AG04450 (cell line): ENCODE results near the gene KRTAP10-6. TPM values are rescaled to one million over a fixed set of nuclear protein-coding genes. Genes with fewer than 3 reads are reported as not detected.

Experiments used
- CTCF ChIA-PET: fragments of 300-600, 350-600 bp; formaldehyde crosslinking; extraction: SDS; loops from one replicate; lab custom pipeline; 2022; ENCODE audit warnings: antibody characterized with exemption, inconsistent platforms; lab: Charles Lee
- POLR2A ChIA-PET: fragments of 350-600 bp; formaldehyde crosslinking; extraction: SDS; loops from one replicate; lab custom pipeline; 2021; ENCODE audit warnings: antibody characterized with exemption, inconsistent platforms; lab: Yijun Ruan, JAX
- DNase-seq: peaks from one replicate; pipeline ENCODE4 v3.0.0-alpha.2; 2011; ENCODE audit warnings: low read depth, low spot score
- H3K27ac ChIP-seq: one replicate; pipeline ENCODE4 v1.5.1; 2012; ENCODE audit warnings: low read depth, low read length, control low read depth
- H3K27me3 ChIP-seq: one replicate; pipeline ENCODE4 v1.6.0; 2012; ENCODE audit warnings: low read length; ENCODE audit not compliant: control insufficient read depth, insufficient read depth
- H3K4me3 ChIP-seq: 2 replicates; pipeline ENCODE4 v1.5.1; 2011; ENCODE audit warnings: mild to moderate bottlenecking, low read depth, low read length, control low read depth
- H3K9me3 ChIP-seq: 2 replicates; pipeline ENCODE4 v1.5.1; 2012; ENCODE audit warnings: low read length; ENCODE audit not compliant: control insufficient read depth, insufficient read depth
- CTCF ChIP-seq: IDR thresholded peaks from 2 replicates; pipeline ENCODE4 v1.5.1; 2011; ENCODE audit warnings: low read depth, low read length, control low read depth, inconsistent platforms
- polyA plus RNA-seq: library from polyadenylated mRNA; depleted of rRNA; stranded (reverse); fragments of >200 nt; gene quantifications from 2 replicates; pipeline ENCODE4 v1.2.3, GENCODE V29; 2011

KRTAP10-6 gene
- polyA plus RNA-seq, 1 experiment, result not detected

- no peak for DNase-seq
- H3K27ac ChIP-seq, result no peak overlapping the region
- H3K4me3 ChIP-seq, result no peak overlapping the region
- POLR2A ChIA-PET, result no interaction called here
- TF ChIP-seq CTCF, result no peak
- CTCF ChIA-PET, result no interaction called here
- H3K27me3 ChIP-seq, result no peaks in the 10 kb centered on the region
- H3K9me3 ChIP-seq, result peaks cover 51% of the 10 kb centered on the region
Observed at GRCh38 chr21:44616591-44616926, 24.3 kb upstream of the KRTAP10-6 start.

- DNase-seq, result no peak
- POLR2A ChIA-PET, result no interaction called here
- no peak for TF ChIP-seq CTCF
- CTCF ChIA-PET, result no interaction called here
- Histone ChIP-seq H3K27me3 (no peaks in the 10 kb centered on the region), H3K4me3 (no peak overlapping the region), H3K9me3 (peaks cover 54% of the 10 kb centered on the region), H3K27ac (no peak overlapping the region)
Observed at GRCh38 chr21:44615911-44616590, 23.7 kb upstream of the KRTAP10-6 start.

GRCh38 chr21:44615466-44615865, 23.2 kb upstream of the KRTAP10-6 start:
- TF ChIP-seq CTCF, result no peak
- no peak overlapping the region for H3K4me3 ChIP-seq
- no peak overlapping the region for H3K27ac ChIP-seq
- ChIA-PET POLR2A (no interaction called here), CTCF (no interaction called here)
- peaks cover 54% of the 10 kb centered on the region for H3K9me3 ChIP-seq
- no peaks in the 10 kb centered on the region for H3K27me3 ChIP-seq
- DNase-seq, result no peak

- TF ChIP-seq CTCF, result no peak
- Histone ChIP-seq H3K27me3 (no peaks in the 10 kb centered on the region), H3K4me3 (no peak overlapping the region), H3K9me3 (peaks cover 54% of the 10 kb centered on the region), H3K27ac (no peak overlapping the region)
- no peak for DNase-seq
- ChIA-PET POLR2A (no interaction called here), CTCF (no interaction called here)
Observed at GRCh38 chr21:44614961-44615391, 22.7 kb upstream of the KRTAP10-6 start.

- no peak for TF ChIP-seq CTCF
- ChIA-PET CTCF (no interaction called here), POLR2A (no interaction called here)
- H3K27me3 ChIP-seq, result no peaks in the 10 kb centered on the region
- peaks cover 54% of the 10 kb centered on the region for H3K9me3 ChIP-seq
- H3K4me3 ChIP-seq, result no peak overlapping the region
- DNase-seq, result no peak
- no peak overlapping the region for H3K27ac ChIP-seq
Observed at GRCh38 chr21:44614161-44614631, 21.9 kb upstream of the KRTAP10-6 start.
